Renal cortical epithelial cell (primary cell): ENCODE results near the gene TPP1. TPM values are rescaled to one million over a fixed set of nuclear protein-coding genes. Genes with fewer than 3 reads are reported as not detected.
A peak's percentile ranks its signal among the peaks of the same experiment; 100 is the strongest.

Experiments used
- DNase-seq: peaks from one replicate; pipeline ENCODE4 v3.0.0-alpha.2; 2011; ENCODE audit warnings: low read depth
- total RNA-seq: library from RNA; depleted of rRNA; stranded (reverse); fragments of >200 nt; gene quantifications from 2 replicates; pipeline ENCODE4 v1.2.3, GENCODE V29; 2014

Gene TPP1
- total RNA-seq, 1 donor from 2014 or later = 107 TPM

GRCh38 chr11:6611092-6611962, 7.9 kb downstream of the TPP1 start:
- no peak for DNase-seq

GRCh38 chr11:6610591-6610990, 8.6 kb downstream of the TPP1 start:
- DNase-seq = no peak

GRCh38 chr11:6609502-6610015, 9.7 kb downstream of the TPP1 start:
- DNase-seq = no peak

GRCh38 chr11:6608726-6609501, 10.3 kb downstream of the TPP1 start:
- no peak for DNase-seq

GRCh38 chr11:6608011-6608410, 11.2 kb downstream of the TPP1 start:
- no peak for DNase-seq

- DNase-seq = no peak
Observed at GRCh38 chr11:6607190-6607795, 11.9 kb downstream of the TPP1 start.

- DNase-seq = peak; percentile 97
Observed at GRCh38 chr11:6606471-6607189, 12.6 kb downstream of the TPP1 start.

GRCh38 chr11:6604790-6605189, 14.4 kb downstream of the TPP1 start:
- no peak for DNase-seq

GRCh38 chr11:6604081-6604626, 15.1 kb downstream of the TPP1 start:
- DNase-seq = peak; percentile 60

- peak; percentile 65 for DNase-seq
Observed at GRCh38 chr11:6603287-6604080, 15.7 kb downstream of the TPP1 start, which contains the start of the genes ILK and RRP8. Gene ILK, plus strand, starts transcription at chr11:6603774. Its CDS starts 498 bp downstream, at chr11:6604272. Gene RRP8, minus strand, starts transcription at chr11:6603616. Its CDS starts 114 bp downstream, at chr11:6603502.

- no peak for DNase-seq
Observed at GRCh38 chr11:6602096-6602940, 16.9 kb downstream of the TPP1 start.

- no peak for DNase-seq
Observed at GRCh38 chr11:6601041-6601461, 18.2 kb downstream of the TPP1 start.

- no peak for DNase-seq
Observed at GRCh38 chr11:6599881-6600390, 19.3 kb downstream of the TPP1 start.

GRCh38 chr11:6599449-6599848, 19.8 kb downstream of the TPP1 start:
- DNase-seq = no peak

- no peak for DNase-seq
Observed at GRCh38 chr11:6598555-6598954, 20.7 kb downstream of the TPP1 start.

- DNase-seq = no peak
Observed at GRCh38 chr11:6596239-6596877, 22.9 kb downstream of the TPP1 start.

GRCh38 chr11:6594142-6594768, 25.0 kb downstream of the TPP1 start:
- no peak for DNase-seq

- no peak for DNase-seq
Observed at GRCh38 chr11:6588018-6588417, 31.2 kb downstream of the TPP1 start.
